Stimulated activated naive CD4-positive, alpha-beta T cell treated with Interleukin-2 at 50 U/mL for 16 hours (primary cell): ENCODE data around the gene NOMO2.
"Not testable (repeated sequence)": the region's sequence is repeated elsewhere in the genome, so short reads cannot be mapped to it uniquely, and the experiment has no call there.

Experiments
- DNase-seq: peaks from one replicate; lab custom pipeline; 2025; lab: John Stamatoyannopoulos, UW

Gene NOMO2

GRCh38 chr16:18577942-18578341 is 16.0 kb upstream of the NOMO2 start:
- DNase-seq = not testable (repeated sequence)

- not testable (repeated sequence) for DNase-seq
Observed at GRCh38 chr16:18575945-18576344, 14.0 kb upstream of the NOMO2 start.

DNA sequence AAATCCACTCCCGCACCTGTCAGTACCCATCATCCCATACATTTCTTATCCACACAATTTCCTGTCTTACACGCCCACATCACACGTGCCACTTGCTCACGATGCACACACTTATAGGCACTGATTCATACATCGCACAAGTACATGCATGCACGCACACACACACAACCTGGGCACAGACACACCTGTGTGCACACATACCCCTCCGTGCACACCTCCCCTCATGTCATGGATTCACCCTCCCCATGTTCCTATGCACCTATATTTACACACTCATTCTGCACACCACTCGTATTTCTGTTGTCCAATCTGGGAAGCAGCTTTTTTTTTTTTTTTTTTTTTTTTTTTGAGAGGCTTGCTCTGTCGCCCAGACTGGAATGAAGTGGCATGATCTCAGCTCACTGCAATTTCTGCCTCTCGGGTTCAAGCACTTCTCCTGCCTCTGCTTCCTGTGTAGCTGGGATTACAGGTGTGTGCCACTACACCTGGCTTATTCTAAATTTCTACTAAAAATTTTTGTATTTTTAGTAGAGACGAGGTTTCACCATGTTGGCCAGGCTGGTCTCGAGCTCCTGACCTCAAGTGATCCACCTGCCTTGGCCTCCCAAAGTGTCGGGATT is 13.5 kb upstream of the NOMO2 start:
- not testable (repeated sequence) for DNase-seq

- not testable (repeated sequence) for DNase-seq
Observed at GRCh38 chr16:18573887-18574286, 12.0 kb upstream of the NOMO2 start.

DNA sequence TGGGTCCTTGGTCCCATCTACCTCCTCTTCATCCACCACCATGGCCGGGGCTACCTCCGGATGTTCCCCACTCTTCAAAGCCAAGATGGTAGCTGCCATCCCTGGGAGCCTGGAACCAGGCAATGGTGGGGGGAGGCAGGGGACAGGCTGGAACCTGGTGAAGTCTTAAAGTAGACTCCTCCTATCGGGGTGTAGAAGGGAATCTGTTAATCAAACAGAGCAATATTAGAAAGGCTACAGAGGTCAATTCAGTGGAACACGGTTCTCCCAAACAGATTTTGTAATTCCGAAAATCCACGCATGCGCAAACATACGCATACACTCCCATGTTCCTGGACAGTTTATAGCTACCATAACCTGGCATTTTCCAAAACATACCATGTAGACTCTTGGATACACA is 11.1 kb upstream of the NOMO2 start:
- not testable (repeated sequence) for DNase-seq

DNA sequence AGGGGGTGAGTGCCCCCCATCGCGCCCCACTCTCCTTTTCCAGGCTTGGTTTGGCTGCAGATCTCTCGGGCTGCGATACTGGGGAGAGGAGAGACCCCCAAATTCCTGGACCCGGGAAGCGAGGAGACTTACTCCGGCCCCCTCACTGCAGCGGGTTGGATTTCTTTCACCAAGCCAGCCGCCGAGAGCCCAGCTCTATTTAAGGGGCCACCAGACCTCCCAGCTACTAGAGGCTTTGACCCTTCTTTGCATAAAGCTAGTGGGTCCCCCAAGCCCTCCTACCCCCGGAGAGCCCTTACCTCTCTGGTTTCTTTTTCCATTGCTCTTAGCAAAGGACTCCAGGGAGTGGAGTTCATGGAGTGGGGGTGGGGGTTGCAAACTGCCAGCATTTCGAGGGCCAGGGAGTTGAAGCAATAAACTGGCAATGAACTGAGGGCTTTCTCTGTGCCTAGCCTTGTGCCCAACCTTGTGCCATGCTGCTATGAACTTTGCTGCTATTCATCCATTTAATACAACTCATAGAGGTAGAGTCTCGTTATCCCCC is 9.5 kb upstream of the NOMO2 start:
- DNase-seq = not testable (repeated sequence)

- not testable (repeated sequence) for DNase-seq
Observed at GRCh38 chr16:18570529-18571306, 8.8 kb upstream of the NOMO2 start.

- DNase-seq = not testable (repeated sequence)
Observed at GRCh38 chr16:18560416-18561220, 1.3 kb downstream of the NOMO2 start.

DNA sequence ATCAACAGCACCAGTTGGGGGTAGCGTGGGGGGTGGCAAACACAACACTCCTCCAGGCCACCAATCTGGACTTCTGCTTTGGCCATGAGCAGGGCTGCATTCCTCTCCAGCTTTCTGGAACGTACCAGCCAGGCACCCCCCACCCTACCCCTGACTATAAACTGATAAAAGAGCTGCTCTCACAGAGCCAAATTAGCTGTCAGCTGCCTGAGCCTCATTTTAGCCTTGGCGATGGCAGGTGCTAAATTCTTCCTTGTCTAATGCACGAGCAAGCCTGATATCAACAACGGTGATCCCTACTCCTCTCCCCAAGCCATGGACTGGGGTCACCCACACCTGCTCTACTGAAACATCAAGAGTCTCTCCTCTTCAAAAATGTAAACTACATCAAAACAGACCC is 8.2 kb downstream of the NOMO2 start:
- DNase-seq = not testable (repeated sequence)

DNA sequence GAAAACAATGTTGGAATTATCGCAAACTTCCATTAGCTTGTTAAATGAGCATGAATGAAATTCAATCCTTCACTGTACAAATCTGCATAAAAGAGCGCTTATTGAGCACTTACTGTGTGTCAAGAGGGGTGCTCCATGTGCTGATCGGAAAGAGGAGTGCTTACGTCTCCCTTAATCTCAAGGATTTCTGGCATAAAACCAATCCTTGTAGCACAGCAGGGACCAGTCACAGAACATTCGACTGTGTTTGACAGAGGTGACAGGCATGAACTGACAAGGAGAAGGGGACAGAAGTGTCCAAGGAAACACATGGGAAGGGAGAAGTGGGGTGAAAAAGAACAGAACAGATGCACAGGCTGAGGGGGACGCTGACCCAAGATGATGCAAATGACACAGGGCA is 14.5 kb downstream of the NOMO2 start:
- DNase-seq = not testable (repeated sequence)

DNA sequence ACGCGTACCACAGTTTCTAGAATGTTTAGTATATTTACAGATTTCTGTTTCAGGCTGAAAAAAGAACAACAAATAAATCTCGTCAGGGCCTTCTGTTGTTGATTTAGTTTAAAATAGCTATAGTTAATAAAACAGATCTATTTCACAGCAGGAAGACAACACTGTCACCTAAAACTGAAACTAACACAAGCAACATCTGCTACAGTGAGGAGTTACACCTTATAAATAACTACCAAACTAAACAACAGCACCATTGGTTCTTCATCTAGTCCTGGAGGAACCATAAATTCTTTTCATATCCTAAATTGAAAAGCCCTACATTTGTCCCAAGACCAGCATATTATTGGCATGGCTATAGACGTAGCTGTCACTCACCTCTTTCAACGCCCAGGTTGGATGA is 15.0 kb downstream of the NOMO2 start:
- DNase-seq = not testable (repeated sequence)

GRCh38 chr16:18544232-18545081 is 17.4 kb downstream of the NOMO2 start:
- DNase-seq = not testable (repeated sequence)

DNA sequence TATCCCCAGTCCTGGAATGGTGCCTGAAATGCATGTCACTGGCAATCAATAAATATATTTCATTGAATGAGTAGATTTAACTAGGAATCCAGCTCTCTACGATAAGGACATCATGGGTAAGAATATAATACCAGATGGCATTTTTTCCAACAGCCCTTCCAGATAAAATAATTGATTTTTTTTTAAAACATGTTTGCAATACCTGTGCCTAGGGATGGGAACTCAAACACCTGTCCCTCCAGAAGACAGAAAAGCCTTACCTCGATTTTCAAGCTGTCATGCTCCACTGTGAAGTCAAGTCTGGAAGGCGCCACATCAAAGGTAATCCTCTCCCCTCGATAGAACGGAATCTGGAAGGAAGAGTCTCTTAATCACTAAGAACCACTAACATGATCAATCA is 20.0 kb downstream of the NOMO2 start:
- not testable (repeated sequence) for DNase-seq

GRCh38 chr16:18537004-18537403 is 24.9 kb downstream of the NOMO2 start:
- DNase-seq = not testable (repeated sequence)

DNA sequence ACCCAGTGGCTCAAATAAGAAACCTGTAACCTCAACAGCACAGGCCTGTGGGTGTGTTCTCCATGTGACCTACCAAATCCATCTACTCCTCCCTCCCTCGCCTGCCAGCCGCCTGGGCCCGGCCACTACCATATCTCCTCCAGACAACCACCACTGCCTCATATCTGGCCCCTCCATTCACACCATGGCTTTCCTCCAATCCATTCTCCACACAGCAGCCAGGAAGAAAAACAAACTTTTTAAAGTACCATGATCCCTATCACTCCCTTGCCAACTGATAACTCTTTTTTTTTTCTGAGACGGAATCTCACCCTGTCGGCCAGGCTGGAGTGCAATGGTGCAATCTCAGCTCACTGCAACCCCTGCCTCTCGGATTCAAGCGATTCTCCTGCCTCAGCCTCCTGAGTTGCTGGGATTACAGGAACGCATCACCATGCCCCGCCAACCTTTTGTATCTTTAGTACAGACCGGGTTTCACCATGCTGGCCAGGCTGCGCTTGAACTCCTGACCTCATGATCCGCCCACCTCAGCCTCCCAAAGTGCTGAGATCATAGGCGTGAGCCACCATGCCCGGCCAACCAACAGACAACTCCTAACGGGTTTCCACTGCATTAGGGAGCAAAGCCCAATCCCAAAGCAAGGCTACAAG is 26.3 kb downstream of the NOMO2 start:
- DNase-seq = not testable (repeated sequence)

DNA sequence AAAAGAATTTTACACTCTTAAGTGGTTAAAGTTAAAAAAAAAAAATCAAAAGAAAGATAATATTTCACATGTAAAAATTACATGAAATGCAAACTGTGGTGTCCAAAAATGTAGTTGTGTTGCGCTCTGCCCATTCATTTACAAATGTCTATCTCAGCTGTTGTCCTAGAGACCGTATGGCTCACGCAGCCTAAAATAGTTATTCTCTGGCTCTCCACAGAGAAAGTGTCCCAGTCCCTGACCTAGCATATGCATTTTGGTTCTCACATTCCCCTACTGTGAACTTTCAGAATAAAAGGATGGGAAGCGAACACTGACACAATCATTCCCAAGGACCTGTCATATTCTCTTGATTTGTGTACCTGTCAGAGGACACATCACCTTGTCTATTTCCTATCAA is 27.6 kb downstream of the NOMO2 start:
- DNase-seq = not testable (repeated sequence)

DNA sequence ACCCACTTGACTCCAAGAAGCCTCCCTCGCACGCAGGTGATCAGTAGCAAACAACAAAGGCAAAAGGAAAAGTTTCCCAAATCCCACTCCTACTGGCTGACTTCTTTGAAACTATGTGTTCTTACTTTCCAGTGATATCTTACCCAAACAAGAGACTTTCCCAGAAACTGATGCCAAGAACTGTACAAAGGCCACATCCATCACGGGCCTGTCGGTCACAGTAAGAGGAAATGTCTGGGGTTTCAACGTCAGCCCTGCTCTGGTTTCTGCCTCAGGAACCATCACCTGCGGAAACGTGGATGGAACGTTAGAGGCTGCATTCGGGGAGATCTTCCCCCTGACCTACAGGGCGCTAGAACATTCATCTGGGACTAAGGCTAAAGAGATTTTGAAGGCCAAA is 30.6 kb downstream of the NOMO2 start:
- not testable (repeated sequence) for DNase-seq

DNA sequence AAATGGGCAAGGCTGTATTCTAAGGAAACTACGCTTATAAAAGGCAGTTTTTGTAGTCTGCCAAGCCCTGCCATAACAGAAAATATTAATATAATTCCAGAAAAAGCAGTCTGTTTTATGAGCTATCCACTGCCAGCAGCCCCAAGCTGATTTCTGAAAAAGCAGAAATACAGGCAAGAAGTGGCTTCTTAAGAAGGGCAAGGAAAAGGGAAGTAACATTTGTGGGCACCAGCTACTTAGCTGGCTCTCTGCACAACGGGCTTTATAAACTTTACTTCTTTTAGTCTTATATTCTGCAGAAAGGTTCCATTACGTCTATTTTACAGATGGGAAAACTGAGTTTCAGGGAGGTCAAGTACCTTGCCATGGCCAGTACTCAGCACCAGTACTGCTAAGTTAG is 31.6 kb downstream of the NOMO2 start:
- DNase-seq = not testable (repeated sequence)

- DNase-seq = not testable (repeated sequence)
Observed at GRCh38 chr16:18526547-18526946, 35.4 kb downstream of the NOMO2 start.

GRCh38 chr16:18525882-18526482 is 35.9 kb downstream of the NOMO2 start:
- not testable (repeated sequence) for DNase-seq
